HG03280 (cell line): ENCODE data around the gene PPFIA1.
"Not testable (repeated sequence)": the region's sequence is repeated elsewhere in the genome, so short reads cannot be mapped to it uniquely, and the experiment has no call there.

Experiments
- ATAC-seq: cut with Tn5 transposase; IDR thresholded peaks from one replicate; pipeline ENCODE4 v1.9.1; 2021; ENCODE audit warnings: mild to moderate bottlenecking, moderate library complexity; ENCODE audit not compliant: unreplicated experiment

The PPFIA1 gene

GRCh38 chr11:70250876-70251658, 19.4 kb upstream of the PPFIA1 start:
- ATAC-seq = no peak

GRCh38 chr11:70251659-70252321, 18.7 kb upstream of the PPFIA1 start:
- no peak for ATAC-seq

- ATAC-seq = no peak
These were observed 17.6 kb upstream of the PPFIA1 start for GRCh38 chr11:70252844-70253243.

DNA sequence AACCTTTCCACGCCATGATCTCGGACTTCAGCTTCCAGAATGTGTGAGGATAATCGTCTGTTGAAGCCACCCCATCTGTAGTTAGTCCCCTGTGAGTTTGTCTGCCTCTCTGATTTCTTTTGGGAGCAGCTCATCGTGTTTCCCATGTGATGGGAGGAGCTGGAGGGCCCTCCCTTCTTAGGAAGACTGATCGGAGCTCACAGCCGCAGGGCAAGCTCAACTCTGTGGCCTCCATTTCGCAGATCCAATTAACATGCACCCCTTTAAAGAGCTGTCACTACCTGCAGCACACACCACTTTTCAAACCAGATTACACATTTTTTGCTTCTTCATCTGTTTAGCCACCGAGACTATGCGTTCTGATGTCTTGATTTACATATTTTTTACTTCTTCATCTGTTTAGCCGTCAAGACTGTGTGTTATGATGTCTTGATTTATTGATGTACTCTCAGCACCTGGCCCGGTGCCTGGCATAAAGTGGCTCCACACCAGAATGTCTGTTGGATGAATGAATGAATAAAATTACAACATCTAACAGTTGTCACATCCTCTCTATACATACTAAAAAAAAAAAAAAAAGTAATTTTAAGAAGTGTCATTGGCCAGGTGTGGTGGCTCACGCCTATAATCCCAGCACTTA, 14.9 kb upstream of the PPFIA1 start:
- no peak for ATAC-seq

DNA sequence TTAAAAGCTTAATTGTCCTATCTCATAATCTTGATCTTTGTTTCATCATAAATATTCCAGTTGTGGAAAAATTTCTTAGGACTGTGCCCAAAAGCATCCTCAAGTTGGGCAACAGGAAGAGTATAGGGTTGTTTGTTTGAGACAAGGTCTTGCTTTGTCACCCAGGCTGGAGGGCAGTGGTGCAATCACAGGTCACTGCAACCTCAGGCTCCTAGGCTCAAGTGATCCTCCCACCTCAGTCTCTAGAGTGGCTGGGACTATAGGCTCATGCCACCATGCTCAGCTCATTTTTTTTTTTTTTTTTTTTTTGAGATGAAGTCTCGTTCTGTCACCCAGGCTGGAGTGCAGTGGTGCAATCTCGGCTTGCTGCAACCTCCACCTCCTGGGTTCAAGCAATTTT, 11.4 kb upstream of the PPFIA1 start:
- not testable (repeated sequence) for ATAC-seq

DNA sequence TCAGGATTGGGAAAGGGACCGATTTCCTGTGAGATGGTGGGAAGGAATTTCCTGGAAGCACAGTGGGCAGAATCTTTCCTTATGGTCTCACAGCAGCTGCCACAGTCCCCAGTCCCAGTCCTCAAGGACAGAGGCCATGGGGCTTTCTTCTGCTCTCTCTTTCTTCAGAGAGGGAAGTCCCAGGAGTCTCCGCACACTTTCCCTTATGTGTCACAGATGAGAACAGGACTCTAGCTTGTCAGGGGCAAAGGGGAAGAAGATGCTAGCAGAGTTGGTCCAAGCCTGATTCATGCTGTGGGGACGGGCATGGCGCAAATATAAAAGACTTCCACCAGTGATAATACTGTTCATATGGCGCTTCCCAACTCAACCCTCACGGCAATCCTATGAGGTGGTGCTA, 7.5 kb upstream of the PPFIA1 start:
- ATAC-seq = no peak

GRCh38 chr11:70263363-70263762, 7.1 kb upstream of the PPFIA1 start:
- no peak for ATAC-seq

DNA sequence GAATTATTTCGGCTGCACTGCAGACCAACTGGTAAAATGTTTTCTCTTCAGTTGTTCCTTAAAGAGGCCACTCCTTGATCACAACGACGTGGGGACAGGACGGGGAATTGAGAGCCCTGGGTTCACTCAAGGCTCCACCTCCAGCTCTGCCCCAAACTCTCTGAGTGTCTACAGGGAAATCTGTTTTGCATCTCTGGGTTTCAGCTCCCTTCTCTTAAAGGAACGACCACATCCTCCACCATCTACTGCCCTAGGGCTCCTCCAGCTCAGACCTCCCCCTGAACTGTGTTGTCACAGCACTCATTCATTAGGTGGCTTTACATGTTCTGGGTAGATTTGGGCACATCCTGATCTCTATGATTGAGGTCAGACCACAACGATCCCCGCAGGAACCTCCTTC, 5.1 kb upstream of the PPFIA1 start:
- no peak for ATAC-seq

DNA sequence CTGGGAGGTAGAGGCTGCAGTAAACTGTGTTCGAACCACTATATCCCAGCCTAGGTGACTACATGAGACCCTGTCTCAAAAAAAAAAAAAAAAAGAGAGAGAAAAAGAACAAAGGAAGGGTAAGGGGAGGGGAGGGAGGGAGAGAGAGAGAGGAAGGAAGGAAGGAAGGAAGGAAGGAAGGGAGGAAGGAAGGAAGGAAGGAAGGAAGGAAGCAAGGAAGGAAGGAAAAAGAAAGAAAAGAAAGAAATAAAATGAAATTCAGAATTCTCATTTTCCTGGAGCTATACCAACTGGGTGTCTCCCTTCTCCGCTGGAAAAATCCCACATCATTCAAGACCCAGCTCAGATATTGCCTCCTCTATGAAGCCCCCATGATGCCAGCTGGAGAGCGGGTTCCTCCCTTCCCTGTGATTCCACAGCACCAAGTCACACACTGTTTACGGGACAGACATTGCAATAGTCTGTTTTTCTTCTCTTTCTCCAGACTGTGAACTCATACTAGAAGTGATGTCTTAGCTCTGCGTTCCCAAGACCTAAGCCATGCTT, 3.0 kb upstream of the PPFIA1 start:
- ATAC-seq = no peak

- ATAC-seq = no peak
These were observed 2.0 kb upstream of the PPFIA1 start for GRCh38 chr11:70268526-70268925.

- peak; percentile 41 for ATAC-seq
These were observed 573 bp downstream of the PPFIA1 start for GRCh38 chr11:70270877-70271648.

DNA sequence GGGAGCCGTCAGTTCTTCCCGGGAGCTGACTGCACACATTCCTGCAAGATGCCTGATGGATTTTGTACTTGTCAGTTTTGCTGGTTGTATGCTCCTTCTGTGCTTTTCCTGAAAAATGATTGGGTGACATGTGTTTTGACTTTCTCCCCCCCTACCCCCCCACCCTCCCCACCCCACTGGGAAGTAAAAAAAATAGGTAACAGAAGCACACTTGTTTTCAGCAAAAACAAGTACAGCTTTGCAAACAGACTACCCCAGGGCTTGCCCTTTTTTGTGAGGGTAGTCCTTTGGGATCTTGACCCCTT, 1.1 kb downstream of the PPFIA1 start:
- no peak for ATAC-seq

DNA sequence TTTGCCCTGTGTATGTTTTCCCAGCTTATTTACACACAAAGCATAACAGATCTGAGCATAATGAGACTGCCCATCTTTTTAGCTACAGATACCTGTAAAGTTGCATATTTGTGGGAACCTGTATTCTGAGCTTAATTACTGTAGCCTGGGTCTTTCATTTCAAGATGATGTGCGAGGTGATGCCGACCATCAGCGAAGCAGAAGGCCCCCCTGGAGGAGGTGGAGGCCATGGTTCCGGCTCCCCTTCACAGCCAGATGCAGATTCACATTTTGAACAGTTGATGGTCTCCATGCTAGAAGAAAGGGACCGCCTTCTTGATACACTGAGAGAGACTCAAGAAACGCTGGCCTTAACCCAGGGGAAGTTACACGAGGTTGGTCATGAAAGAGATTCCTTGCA, 1.5 kb downstream of the PPFIA1 start:
- no peak for ATAC-seq

DNA sequence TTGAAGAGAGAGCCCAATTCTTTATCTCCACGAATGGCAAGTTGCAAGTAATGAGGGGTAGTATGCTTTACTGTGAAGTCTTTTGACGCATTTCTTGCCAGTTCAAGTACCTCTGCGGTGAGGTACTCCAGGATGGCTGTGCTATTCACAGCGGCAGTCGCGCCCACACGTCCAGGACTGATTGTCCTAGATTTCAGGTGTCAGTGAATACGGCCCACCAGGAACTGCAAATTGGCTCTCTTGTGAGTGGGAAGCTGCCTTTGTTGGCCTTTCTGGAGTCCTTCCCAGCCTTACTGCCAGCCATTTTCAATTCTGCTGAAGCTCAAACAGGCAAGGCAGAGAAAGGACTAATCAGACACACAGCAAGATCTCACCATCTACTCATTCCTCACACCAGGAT, 8.5 kb downstream of the PPFIA1 start:
- no peak for ATAC-seq

- ATAC-seq = no peak
These were observed 10.7 kb downstream of the PPFIA1 start for GRCh38 chr11:70281156-70281609.

- no peak for ATAC-seq
These were observed 11.5 kb downstream of the PPFIA1 start for GRCh38 chr11:70282012-70282411.

DNA sequence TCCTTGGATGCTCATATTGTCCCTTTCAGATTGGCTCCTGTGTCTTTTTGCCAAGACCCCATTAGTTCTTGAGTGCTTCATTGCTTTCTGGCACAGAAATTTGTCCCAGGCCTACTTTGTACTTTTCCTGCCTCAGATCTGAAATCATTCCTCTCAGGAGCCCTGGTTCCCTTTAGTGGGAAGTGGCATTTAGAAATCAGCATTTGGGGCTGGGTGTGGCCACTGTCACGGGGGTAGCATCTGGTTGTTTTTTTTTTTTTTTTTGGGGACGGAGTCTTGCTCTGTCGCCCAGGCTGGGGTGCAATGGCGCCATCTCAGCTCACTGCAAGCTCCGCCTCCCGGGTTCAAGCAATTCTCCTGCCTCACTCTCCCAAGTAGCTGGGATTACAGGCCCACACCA, 18.2 kb downstream of the PPFIA1 start:
- no peak for ATAC-seq

- no peak for ATAC-seq
These were observed 19.1 kb downstream of the PPFIA1 start for GRCh38 chr11:70289582-70289981.

DNA sequence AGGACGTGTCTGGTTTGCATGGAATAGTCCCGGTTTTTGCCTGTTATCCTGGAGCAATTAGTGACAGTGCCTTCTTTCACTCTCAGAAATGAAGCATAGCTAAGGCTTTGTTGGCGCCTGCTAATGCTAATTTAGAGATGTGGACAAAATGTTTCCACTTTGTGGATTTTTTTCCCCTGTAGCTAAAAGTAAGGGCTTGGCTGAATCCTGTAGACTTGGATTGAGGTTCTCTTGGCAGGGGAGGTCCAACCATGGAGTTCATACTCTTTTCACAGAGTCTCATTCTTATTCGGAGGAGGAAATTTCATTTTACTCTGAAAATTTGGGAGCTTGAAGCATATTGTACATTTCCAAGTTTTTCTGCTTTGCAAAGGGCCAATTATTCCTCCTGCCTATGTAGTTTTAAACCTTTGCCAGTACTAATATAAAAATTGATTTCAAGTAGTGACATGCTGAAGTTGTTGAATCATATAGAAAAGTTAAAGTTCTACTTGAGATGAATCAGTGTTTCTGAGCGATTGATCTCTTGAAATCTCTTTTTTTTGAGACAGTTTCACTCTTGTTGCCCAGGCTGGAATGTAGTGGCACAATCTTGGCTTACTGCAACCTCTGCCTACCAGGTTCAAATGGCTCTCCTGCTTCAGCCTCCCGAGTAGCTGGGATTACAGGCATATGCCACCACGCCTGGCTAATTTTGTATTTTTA, 20.0 kb downstream of the PPFIA1 start:
- ATAC-seq = no peak

DNA sequence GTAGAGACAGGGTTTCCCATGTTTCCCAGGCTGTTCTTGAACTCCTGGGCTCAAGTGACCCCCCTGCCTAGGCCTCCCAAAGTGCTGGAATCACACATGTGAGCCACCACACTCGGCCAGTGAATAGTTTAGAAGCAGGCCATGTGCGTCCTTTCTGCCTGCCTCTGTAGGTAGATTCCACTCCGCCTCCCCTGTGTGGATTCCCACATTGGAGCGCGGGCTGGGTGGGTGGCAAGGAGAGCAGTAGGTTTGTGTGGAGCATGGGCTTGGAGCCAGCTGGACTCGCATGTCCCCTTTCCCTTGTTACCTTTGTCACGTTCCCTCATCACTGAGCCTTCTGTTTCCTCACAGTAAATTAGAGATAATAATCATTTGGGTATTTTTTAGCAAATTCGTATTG, 21.7 kb downstream of the PPFIA1 start:
- no peak for ATAC-seq

DNA sequence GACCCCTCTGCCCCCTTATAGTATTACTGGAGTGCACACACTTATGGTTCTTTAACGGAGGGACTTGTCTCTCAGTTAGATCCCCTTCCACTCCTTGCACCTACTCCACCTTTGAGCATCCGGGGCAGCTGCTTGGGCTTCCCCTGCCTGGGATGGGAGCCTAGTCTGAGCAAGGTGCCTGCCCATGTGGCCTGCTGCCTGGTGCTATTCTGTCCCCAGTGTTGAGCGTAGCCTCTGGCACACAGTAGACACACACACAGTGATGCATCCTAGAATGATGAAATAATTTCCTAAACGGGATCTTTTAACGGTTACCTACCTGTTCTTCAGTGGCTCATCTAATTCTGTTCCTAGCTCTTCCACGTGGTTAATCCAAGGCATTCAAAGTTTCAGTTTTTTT, 22.4 kb downstream of the PPFIA1 start:
- no peak for ATAC-seq
